Tibial nerve (tissue), 4 donors: ENCODE measurements around the gene TOM1L2. TPM values are rescaled to one million over a fixed set of nuclear protein-coding genes. Genes with fewer than 3 reads are reported as not detected.

Experiments used
- DNase-seq, 2 donors: peaks; one replicate each; pipeline ENCODE4 v3.0.0-alpha.2; 2019; ENCODE audit warnings: low spot score in 2 of 2
- H3K27ac ChIP-seq, 4 donors: fragments of 200-600 bp; sonication (generic) in 3 of 4; one replicate each; pipeline ENCODE4 v1.5.1; 2017 to 2019; ENCODE audit warnings: mild to moderate bottlenecking in 1 of 4
- H3K27me3 ChIP-seq, 2 donors: fragments of 200-600 bp; sonication (generic) in 1 of 2; one replicate each; pipeline versions ENCODE4 v1.5.1 to v1.6.0; 2017 to 2019
- H3K36me3 ChIP-seq, 3 donors: fragments of 200-600 bp; sonication (generic); one replicate each; pipeline ENCODE4 v1.5.1; 2018 to 2019
- H3K4me1 ChIP-seq, 4 donors: fragments of 200-600 bp; sonication (generic) in 3 of 4; one replicate each; pipeline ENCODE4 v1.5.1; 2017 to 2019
- H3K4me3 ChIP-seq, 4 donors: fragments of 200-600 bp; sonication (generic) in 3 of 4; one replicate each; pipeline ENCODE4 v1.5.1; 2017 to 2019; ENCODE audit warnings: mild to moderate bottlenecking in 1 of 4, moderate library complexity in 1 of 4
- H3K9me3 ChIP-seq, 4 donors: fragments of 200-600 bp; sonication (generic) in 3 of 4; one replicate each; pipeline ENCODE4 v1.5.1; 2017 to 2019
- EP300 ChIP-seq, 2 donors: sonication (generic); formaldehyde crosslinking; IDR thresholded peaks; one replicate each; pipeline ENCODE4 v1.6.1; 2017; ENCODE audit warnings: antibody characterized with exemption in 2 of 2, mild to moderate bottlenecking in 1 of 2
- POLR2A ChIP-seq, 2 donors: fragments of 450-650 bp; IDR thresholded peaks; one replicate each; pipeline ENCODE4 v1.6.1; 2017; ENCODE audit warnings: antibody characterized with exemption in 2 of 2, mild to moderate bottlenecking in 2 of 2, moderate library complexity in 2 of 2
- WGBS, 2 donors: methylation state at CpG; one replicate each; pipeline ENCODE4 v1.1.5; 2018; 5-methylcytosine and 5-hydroxymethylcytosine counted together
- total RNA-seq, 4 donors: library from RNA; depleted of rRNA; stranded (reverse); fragments of >200 nt; gene quantifications; one replicate each; pipeline ENCODE4 v1.1.0, GENCODE V29; 2016
- TF ChIP-seq, protein P1 (sequence below), 5 experiments: fragments of 200-600 bp in 3 of 5; fragments of 450-650 bp in 2 of 5; sonication (generic) in 3 of 5; IDR thresholded peaks; one replicate each; pipeline ENCODE4 v1.5.1; 2016 to 2019; ENCODE audit warnings: antibody characterized with exemption in 5 of 5, mild to moderate bottlenecking in 3 of 5, moderate library complexity in 2 of 5

TOM1L2 gene
- total RNA-seq, 4 donors from 2014 or later, result 83.4 to 109 (median 96.8) TPM

DNA sequence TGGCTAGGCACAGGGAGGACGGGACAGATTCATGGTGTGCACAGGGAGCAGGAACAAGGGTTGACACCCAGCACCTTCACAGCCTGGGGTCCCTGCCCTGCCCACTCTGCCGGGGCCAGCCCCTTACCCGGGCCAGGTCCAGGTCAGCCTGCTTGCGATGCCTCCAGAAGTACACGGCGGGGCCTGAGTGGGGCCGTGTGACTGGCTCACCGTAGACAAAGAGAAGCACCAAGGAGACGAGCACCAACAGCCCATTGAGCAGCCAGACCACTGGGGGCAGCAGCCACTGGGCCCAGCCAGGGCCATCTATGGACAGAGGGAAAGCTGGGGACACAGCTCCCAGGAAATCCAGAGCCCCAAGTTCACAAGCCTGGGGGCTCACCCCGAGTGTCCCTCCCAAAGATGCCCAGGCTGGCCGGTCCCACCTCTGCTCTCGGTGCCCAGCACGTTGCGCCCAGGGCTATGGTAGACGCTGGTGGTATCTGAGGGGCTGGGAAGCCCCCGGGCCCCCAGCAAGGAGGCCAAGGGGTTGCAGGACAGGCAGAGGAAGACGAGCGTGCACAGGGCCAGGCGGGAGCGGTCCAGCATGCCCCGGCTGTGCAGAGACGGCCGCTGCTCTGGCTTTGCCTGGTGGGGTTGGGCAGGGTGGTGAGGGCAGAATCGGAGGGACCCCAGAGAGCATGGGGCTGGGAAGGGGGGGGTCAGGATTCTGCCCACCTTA, 155.2 kb downstream of the TOM1L2 start:
- Histone ChIP-seq H3K4me3 (no peak overlapping the region), H3K4me1 (peaks cover 1 to 91% (median 41%) of the 10 kb centered on the region in 4 donors), H3K36me3 (peaks cover 3 to 84% (median 26%) of the 10 kb centered on the region in 3 donors), H3K27me3 (no peaks in the 10 kb centered on the region), H3K27ac (peak overlapping the region in 1 of 4 donors; percentile 91), H3K9me3 (no peaks in the 10 kb centered on the region)
- WGBS, 2 donors, result 79 to 80% methylated on average over 16 of the region's 24 CpGs
- TF ChIP-seq, protein P1, sequence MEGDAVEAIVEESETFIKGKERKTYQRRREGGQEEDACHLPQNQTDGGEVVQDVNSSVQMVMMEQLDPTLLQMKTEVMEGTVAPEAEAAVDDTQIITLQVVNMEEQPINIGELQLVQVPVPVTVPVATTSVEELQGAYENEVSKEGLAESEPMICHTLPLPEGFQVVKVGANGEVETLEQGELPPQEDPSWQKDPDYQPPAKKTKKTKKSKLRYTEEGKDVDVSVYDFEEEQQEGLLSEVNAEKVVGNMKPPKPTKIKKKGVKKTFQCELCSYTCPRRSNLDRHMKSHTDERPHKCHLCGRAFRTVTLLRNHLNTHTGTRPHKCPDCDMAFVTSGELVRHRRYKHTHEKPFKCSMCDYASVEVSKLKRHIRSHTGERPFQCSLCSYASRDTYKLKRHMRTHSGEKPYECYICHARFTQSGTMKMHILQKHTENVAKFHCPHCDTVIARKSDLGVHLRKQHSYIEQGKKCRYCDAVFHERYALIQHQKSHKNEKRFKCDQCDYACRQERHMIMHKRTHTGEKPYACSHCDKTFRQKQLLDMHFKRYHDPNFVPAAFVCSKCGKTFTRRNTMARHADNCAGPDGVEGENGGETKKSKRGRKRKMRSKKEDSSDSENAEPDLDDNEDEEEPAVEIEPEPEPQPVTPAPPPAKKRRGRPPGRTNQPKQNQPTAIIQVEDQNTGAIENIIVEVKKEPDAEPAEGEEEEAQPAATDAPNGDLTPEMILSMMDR (IDR thresholded peaks at IDR 0.05), result no peak
- no peak for TF ChIP-seq POLR2A (IDR thresholded peaks at IDR 0.05)
- no peak for TF ChIP-seq EP300 (IDR thresholded peaks at IDR 0.05)
- no peak for DNase-seq

DNA sequence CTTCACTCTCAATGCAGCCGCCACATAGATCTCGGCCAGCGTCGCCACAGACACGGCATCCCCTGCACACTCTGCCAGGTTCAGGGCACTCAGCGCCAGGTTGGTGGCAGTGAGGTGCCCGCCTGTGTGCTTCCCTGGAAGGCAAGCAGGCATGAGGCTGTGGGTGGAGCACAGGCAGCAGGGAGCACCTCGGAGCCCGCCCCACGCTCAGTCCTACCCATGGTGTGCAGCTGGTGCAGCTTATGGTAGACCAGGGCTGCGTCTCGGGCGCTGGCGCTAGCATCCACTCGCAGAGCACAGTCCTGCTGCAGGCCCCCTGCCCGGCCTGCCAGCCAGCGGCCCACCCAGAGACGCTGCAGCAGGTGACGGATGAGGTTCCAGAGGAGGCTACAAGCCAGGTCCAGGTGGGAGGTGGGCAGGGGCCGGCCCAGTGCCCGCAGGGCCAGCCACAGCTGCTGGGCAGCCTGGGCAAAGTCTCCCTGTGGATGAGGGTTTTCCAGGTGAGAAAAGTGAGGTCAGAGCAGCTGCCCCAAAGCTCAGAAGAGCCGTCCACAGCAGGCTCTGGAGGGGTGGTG, 155.9 kb downstream of the TOM1L2 start:
- peak overlapping the region in 1 of 4 donors; percentile 91 for H3K27ac ChIP-seq
- peaks cover 3 to 84% (median 26%) of the 10 kb centered on the region in 3 donors for H3K36me3 ChIP-seq
- H3K4me1 ChIP-seq, result peaks cover 3 to 91% (median 41%) of the 10 kb centered on the region in 4 donors
- no peaks in the 10 kb centered on the region for H3K9me3 ChIP-seq
- TF ChIP-seq EP300 (IDR thresholded peaks at IDR 0.05) (no peak), POLR2A (IDR thresholded peaks at IDR 0.05) (no peak)
- TF ChIP-seq, protein P1 (IDR thresholded peaks at IDR 0.05), result no peak
- H3K4me3 ChIP-seq, result no peak overlapping the region
- 90 to 100% methylated on average over 1 to 11 of the region's 22 CpGs for WGBS, 2 donors
- no peaks in the 10 kb centered on the region for H3K27me3 ChIP-seq
- DNase-seq, result no peak

DNA sequence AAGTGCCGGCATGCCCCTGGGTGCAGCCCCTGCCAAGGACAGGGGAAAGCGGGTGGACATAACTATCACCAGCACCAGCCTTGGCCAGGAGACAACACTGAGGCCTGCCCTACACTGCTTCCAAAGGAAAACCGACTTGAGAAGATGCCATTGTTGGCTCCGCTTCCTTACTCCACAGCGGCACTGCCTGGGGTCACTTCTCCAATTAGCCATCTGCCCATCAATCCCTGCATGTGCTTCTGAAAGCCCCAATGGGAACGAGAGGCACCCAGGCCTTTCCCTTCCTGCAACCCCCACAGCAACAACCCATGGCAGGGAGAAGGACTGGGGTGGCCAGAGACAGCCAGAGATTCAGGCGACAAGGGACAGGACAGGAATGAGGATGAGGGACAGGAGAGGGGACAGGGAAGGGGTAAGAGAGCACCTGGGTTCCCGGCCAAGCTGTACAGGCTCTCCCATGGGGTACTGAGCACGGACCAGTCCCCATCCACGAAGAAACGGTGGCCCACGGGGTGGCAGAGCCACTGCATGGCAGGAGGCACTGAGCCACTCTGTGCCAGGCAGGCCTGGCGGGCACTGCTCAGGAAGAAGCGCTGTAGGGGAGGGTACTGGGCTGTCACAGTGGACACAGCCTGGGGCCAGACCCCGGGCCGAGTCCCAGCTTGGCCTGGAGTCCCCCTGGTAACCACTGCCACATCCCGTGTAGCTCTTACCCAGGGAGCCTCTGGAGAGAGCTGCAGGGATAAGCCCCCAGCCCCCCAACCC, 156.6 kb downstream of the TOM1L2 start:
- H3K9me3 ChIP-seq, result no peaks in the 10 kb centered on the region
- 66 to 70% methylated on average over 11 to 12 of the region's 17 CpGs for whole genome bisulfite sequencing, 2 donors
- peaks cover 3 to 83% (median 26%) of the 10 kb centered on the region in 3 donors for H3K36me3 ChIP-seq
- peaks cover 3 to 91% (median 43%) of the 10 kb centered on the region in 4 donors for H3K4me1 ChIP-seq
- TF ChIP-seq EP300 (IDR thresholded peaks at IDR 0.05) (no peak), POLR2A (IDR thresholded peaks at IDR 0.05) (no peak)
- TF ChIP-seq, protein P1 (IDR thresholded peaks at IDR 0.05), result no peak
- no peak for DNase-seq
- H3K27ac ChIP-seq, result peak overlapping the region in 3 of 4 donors; percentile 29 to 85 (median 62)
- no peaks in the 10 kb centered on the region for H3K27me3 ChIP-seq
- no peak overlapping the region for H3K4me3 ChIP-seq

DNA sequence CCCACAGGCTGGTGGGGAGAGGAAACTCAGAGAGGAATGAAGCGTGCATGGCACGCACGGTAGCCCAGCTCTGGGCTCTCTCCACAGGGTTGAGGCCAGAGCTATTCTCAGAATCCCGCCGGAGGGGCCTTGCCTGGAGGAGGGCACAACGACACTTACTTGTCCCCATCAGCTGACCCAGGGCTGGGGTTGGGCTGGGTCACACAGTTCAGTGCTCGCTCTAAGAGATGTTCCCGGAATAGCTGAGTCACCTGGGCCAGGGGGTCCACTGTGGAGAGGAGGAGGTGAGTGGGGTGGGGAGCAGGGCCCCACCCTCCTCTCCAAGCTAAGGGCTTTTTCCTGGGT, 157.2 kb downstream of the TOM1L2 start:
- no peaks in the 10 kb centered on the region for H3K9me3 ChIP-seq
- peaks cover 3 to 77% (median 26%) of the 10 kb centered on the region in 3 donors for H3K36me3 ChIP-seq
- TF ChIP-seq POLR2A (IDR thresholded peaks at IDR 0.05) (no peak), EP300 (IDR thresholded peaks at IDR 0.05) (no peak)
- TF ChIP-seq, protein P1 (IDR thresholded peaks at IDR 0.05), result no peak
- DNase-seq, result no peak
- H3K27me3 ChIP-seq, result no peaks in the 10 kb centered on the region
- 47 to 69% methylated on average over 7 to 8 of the region's 8 CpGs for WGBS, 2 donors
- peak overlapping the region in 3 of 4 donors; percentile 29 to 85 (median 62) for H3K27ac ChIP-seq
- H3K4me1 ChIP-seq, result peaks cover 3 to 91% (median 42%) of the 10 kb centered on the region in 4 donors
- H3K4me3 ChIP-seq, result no peak overlapping the region
